ENCODE data around the gene COL6A2.
"Not testable (repeated sequence)": the region's sequence is repeated elsewhere in the genome, so short reads cannot be mapped to it uniquely, and the experiment has no call there.

COL6A2 gene

DNA sequence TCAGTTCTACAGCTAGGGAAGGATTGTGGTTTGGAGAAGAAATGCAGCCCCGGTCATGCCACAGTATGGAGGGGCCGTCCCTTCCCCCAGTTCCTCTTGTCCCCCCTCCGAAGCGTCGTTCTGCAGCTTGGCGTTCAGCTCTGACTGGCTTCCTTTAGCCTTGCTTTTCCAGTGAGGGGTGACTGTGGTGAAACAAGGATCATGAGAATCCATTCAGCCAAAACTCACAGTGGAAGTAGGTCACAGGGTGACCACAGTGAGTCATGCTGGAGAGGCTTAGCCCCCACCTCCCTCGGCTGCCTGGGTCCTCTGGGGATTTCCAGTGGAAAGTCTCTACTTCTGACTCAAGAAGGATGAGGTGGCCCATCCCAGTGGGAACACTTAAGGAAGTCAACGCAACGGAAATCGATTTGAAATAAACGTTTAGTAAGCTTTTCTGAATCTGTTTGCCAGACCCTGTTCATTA lies 37.3 kb upstream of the COL6A2 start:
- DNase-seq (ENCODE audit: low read depth in 2 of 2): no peak

- DNase-seq (ENCODE audit: low read depth in 2 of 2): no peak
Observed at GRCh38 chr21:46061063-46061462, 36.8 kb upstream of the COL6A2 start.

DNA sequence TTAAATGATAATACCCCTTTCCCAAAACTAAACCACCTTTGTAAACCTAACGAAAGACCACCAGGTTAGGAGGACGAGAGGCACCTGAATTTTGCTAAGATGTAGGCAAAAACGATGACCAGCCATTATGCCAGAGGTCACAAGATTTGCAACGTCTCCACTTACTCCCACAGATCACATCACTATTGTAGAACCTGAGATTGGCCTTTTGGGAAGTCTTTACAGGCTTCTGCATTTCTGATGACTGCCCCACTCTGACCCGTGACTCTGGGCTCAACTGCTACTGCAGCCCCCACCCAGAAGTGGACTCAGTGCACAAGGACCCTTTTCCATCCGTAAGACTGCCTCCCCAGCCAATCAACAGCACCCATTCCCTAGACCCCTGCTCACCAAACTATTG lies 36.4 kb upstream of the COL6A2 start:
- no peak for DNase-seq (ENCODE audit: low read depth in 2 of 2)

DNA sequence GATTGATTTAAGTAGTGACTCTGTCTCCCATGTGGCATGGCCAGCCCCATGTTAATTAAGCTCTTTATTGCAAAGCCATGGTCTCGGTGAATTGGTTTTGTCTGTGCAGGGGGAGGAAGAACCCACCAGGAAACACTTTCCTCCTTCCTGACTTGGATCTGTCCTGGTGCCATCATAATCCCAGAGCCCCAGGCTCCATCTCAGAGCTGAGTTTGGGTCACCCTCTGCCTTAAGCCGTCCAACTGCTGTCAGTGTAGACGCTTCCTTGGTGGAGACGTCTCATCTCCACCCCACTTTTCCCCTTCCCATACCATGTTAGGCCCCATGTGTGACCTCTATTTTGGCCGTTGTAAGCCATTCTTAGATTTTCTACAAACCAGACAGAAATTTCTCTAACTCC lies 36.0 kb upstream of the COL6A2 start:
- DNase-seq (ENCODE audit: low read depth in 2 of 2): no peak

DNA sequence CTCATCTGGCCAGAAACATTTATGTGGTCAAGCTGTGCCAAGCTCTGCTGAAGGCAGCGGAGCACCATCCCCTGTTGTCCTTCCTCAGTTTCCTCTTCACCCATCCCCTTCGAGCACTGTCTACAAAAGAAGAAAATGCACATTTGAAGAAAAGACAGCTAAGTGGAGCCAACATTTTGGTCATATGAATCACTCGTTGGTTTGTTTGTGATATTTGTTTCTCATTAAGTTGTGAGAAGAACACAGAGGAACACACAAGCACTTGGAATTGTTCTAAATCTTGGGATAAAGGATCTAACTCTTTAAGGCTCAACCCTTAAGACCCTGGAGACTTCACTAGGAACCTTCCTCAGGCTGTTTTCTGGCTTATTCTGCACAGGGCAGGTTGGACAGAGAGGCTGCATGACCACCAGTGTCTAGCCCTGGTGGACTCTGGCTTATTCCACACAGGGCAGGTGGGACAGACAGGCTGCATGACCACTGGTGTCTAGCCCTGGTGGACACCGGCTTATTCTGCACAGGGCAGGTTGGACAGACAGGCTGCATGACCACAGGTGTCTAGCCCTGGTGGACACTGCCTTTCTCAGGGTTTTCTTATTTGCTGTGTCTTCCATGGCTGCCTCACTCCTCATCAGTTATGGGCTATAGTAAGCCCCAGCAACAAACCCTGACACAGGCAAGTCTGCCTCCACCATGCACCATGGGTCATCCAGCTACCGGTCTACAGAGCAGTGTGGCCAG lies 35.3 kb upstream of the COL6A2 start:
- DNase-seq (ENCODE audit: low read depth in 2 of 2): no peak

DNA sequence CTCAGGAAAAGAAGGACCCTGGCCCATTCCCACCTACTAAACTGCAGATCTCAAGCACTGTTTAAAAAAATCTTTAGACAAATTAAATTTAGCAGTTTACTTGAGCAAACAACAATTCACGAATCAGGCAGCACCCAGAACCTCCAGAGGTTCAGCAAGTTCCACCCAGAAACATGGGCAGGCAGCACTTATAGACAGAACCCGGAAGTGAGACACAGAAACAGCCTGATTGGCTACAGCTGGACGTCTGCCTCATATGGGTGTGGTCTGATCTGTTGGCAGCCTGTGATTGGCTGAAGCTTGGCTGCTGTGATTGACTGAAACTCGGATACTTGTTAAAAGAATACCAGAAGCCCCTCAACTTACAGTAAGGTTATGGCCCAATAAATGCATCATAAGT lies 34.7 kb upstream of the COL6A2 start:
- DNase-seq (ENCODE audit: low read depth in 2 of 2): no peak

DNA sequence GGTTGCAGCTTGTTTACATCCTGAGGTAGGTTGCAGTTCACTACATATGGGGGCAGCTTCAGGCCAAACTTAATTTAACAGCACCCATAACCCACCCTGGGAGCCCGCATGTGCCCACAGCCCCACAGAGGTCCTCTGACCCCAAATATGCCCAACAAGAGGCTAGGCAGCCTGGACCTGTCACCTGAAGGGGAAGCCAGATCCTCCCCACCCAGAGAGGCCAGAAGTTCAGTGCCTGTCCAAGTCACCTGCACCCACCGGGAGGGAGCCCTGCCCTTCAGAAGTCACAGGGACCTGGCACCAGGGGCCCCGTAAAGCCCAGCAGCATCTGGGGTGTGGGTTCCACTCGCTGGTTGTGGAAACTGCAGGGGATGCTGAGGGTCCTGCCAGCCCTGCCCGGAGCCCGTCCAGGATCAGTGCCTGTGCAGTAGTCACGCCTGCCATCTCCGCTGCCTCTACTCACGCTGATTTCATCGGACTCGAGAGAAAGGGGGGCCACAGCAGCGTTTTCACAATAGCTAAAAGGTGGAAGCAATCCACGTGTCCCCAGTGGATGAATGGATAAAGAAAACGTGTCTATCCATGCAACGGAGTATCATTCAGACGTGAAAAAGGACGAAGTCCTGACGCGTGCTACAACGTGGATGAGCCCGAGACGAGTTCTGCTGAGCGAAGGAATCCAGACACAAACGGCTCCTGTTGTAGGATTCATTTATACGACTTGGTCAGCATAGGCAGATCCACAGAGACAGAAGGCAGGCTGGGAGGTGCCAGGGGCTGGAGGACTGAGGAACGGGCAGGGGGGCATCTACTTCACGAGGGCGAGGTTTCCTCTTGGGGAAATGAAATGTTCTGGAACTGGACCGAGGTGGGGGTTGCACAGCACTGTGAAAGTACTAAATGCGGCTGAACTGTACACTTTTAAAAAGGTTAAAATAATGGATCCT lies 33.9 kb upstream of the COL6A2 start:
- DNase-seq (ENCODE audit: low read depth in 2 of 2): no peak

GRCh38 chr21:46064870-46065214 lies 33.1 kb upstream of the COL6A2 start:
- DNase-seq (ENCODE audit: low read depth in 2 of 2): no peak

DNA sequence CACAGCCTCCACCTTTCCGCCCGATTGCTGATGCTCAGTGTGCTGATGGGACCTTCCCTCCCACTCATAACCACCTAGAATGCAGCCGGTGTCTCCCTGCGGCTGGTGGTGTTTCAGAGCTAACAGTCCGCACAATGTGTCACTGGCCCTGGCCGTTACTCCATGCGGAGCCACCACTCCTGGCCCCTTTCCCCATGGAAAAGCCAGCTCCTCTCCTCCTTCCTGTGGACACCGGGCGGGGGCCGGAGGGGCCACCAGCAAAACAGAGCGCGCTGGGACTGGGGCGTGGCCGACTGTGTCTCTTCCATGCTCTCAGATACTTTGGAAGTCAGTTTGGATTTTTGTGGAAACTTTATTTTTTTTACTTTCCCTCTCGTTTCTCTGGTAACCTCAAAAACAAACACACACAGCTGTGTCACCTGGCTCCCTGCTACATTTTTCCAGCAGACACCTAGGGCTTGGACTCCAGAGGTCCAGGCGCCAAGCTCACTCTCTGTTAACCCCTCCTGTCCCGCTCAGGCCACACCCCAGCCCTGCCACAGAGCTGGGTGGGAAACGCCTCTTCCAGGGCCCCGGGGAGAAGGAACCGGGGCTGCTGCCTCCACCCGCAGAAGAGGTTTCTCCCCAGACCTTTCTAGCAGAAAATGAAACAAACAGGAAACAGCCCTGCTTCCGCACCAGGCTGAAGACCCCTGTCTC lies 32.5 kb upstream of the COL6A2 start:
- DNase-seq (ENCODE audit: low read depth in 2 of 2): no peak

- no peak for DNase-seq (ENCODE audit: low read depth in 2 of 2)
Observed at GRCh38 chr21:46065914-46066551, 31.9 kb upstream of the COL6A2 start.

- no peak for DNase-seq (ENCODE audit: low read depth in 2 of 2)
Observed at GRCh38 chr21:46066591-46067331, 31.2 kb upstream of the COL6A2 start.

DNA sequence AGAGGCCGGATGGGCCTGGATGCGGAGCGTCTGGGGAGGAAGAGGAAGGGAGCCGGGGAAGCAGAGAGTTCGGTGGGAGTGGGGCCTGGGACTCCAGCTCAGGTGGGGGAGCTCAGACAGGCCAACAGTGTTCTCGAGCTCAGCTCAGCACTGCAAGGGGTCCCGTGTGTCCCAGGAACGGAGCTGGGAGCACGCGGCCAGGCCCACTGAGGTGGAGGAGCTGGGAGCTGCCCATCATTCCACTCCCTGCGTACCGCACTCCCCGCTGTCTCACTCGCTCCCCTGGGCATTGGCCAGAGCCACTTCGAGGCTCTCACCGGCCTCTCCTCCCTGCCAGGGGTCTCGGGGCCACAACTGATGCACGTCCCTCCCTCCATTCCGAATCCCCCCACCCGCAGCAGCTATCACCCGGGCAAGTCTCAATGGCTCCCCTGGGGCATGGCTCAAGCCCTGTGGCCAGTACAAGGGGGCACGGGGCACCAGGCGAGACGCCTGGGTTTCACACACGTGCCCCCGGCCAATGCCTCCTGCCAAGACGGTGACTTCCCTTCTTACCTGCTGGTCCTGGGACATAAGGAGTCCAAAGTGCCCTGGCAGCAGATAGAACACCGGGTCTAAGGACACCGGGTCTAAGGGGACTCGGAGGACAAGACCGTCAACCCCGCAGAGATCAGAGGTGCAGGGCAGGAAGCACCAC lies 30.3 kb upstream of the COL6A2 start:
- no peak for DNase-seq (ENCODE audit: low read depth in 2 of 2)

DNA sequence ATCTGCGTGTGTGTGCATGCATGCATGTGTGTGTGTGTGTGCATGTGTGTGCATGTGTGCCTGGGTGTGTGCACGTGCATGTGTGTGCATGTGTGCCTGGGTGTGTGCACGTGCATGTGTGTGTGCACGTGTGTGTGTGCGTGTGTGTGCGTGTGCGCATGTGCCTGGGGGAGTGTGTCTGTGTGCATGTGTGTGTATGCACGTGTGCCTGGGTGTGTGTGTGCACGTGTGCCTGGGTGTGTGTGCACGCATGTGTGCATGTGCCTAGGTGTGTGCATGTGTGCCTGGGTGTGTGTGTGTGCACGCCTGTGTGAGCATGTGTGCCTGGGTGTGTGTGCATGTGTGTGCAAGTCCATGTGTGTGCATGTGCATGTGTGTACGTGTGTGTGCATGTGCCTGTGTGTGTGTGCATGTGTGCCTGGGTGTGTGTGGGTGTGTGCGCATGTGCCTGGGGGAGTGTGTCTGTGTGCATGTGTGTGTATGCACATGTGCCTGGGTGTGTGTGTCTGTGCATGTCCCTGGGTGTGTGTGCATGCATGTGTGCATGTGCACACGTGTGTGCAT lies 29.3 kb upstream of the COL6A2 start:
- no peak for DNase-seq (ENCODE audit: low read depth in 2 of 2)

- no peak for DNase-seq (ENCODE audit: low read depth in 2 of 2)
Observed at GRCh38 chr21:46069166-46069565, 28.7 kb upstream of the COL6A2 start.

GRCh38 chr21:46069719-46070279 lies 28.1 kb upstream of the COL6A2 start:
- no peak for DNase-seq (ENCODE audit: low read depth in 2 of 2)

GRCh38 chr21:46071082-46071481 lies 26.8 kb upstream of the COL6A2 start:
- no peak for DNase-seq (ENCODE audit: low read depth in 2 of 2)

GRCh38 chr21:46076724-46077123 lies 21.2 kb upstream of the COL6A2 start:
- DNase-seq (ENCODE audit: low read depth in 2 of 2): not testable (repeated sequence)

- no peak for DNase-seq (ENCODE audit: low read depth in 2 of 2)
Observed at GRCh38 chr21:46077674-46078101, 20.2 kb upstream of the COL6A2 start.

DNA sequence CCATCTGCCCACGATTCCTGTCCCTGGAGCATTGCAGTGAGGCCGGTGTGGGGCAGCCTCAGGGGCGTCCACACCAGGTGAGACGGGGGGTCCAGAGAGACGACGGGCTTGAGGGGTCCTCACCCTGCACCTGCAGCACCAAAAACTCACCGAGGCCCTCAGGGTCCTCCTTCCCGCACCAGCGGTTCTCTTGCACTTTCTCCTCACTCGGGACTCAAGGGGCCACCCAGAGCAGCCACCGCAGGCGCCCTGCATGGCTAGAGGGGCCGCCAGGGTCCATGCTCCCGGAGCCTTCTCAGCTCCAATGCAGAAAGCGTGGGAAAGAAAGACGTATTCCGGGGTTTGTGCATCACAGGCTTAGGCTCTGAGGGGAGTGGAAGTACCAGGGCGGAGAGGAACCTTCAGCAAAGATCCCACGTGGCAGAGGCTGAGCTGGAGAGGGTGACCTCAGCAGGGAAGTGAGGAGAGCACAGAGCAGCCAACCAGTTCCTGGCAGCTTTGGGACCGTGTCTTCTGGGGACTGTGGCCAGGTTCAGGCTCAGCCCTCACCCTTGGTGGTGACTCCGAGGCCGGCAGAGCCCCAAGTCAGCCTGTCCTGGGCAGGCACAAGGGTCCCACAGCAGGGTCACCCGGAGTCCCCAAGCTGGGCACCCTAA lies 19.5 kb upstream of the COL6A2 start:
- DNase-seq (ENCODE audit: low read depth in 2 of 2): no peak
